ENCODE results near the gene PTPRN2.

PTPRN2 gene

GRCh38 chr7:157840914-157841772 is 746.5 kb downstream of the PTPRN2 start:
- peaks cover 0 to 4% of the 10 kb centered on the region in 2 donors for H3K9me3 ChIP-seq (ENCODE audit: control insufficient read depth in 2 of 2, low read length in 2 of 2)
- H3K4me3 ChIP-seq (ENCODE audit: low read length in 2 of 2) = no peak overlapping the region
- no peaks in the 10 kb centered on the region for H3K27me3 ChIP-seq (ENCODE audit: control insufficient read depth in 2 of 2, insufficient read depth in 2 of 2, low read length in 2 of 2)
- no peak overlapping the region for H3K9ac ChIP-seq (ENCODE audit: low read depth in 1 of 2, low read length in 2 of 2)
- no peak overlapping the region for H3K27ac ChIP-seq (ENCODE audit: low read depth in 2 of 2, low read length in 2 of 2)
- H3K36me3 ChIP-seq (ENCODE audit: control insufficient read depth in 2 of 2, insufficient read depth in 2 of 2, low read length in 2 of 2) = no peaks in the 10 kb centered on the region
- H3K4me1 ChIP-seq (ENCODE audit: control insufficient read depth in 2 of 2, insufficient read depth in 2 of 2, low read length in 2 of 2) = no peaks in the 10 kb centered on the region

- Histone ChIP-seq H3K36me3 (ENCODE audit: control insufficient read depth in 2 of 2, insufficient read depth in 2 of 2, low read length in 2 of 2) (no peaks in the 10 kb centered on the region), H3K9me3 (ENCODE audit: control insufficient read depth in 2 of 2, low read length in 2 of 2) (peaks cover 0 to 4% of the 10 kb centered on the region in 2 donors), H3K4me3 (ENCODE audit: low read length in 2 of 2) (no peak overlapping the region), H3K27ac (ENCODE audit: low read depth in 2 of 2, low read length in 2 of 2) (no peak overlapping the region), H3K27me3 (ENCODE audit: control insufficient read depth in 2 of 2, insufficient read depth in 2 of 2, low read length in 2 of 2) (no peaks in the 10 kb centered on the region), H3K4me1 (ENCODE audit: control insufficient read depth in 2 of 2, insufficient read depth in 2 of 2, low read length in 2 of 2) (no peaks in the 10 kb centered on the region), H3K9ac (ENCODE audit: low read depth in 1 of 2, low read length in 2 of 2) (no peak overlapping the region)
These were observed 747.3 kb downstream of the PTPRN2 start for GRCh38 chr7:157840174-157840913.

- H3K9ac ChIP-seq (ENCODE audit: low read depth in 1 of 2, low read length in 2 of 2) = no peak overlapping the region
- no peaks in the 10 kb centered on the region for H3K4me1 ChIP-seq (ENCODE audit: control insufficient read depth in 2 of 2, insufficient read depth in 2 of 2, low read length in 2 of 2)
- H3K27ac ChIP-seq (ENCODE audit: low read depth in 2 of 2, low read length in 2 of 2) = no peak overlapping the region
- H3K4me3 ChIP-seq (ENCODE audit: low read length in 2 of 2) = no peak overlapping the region
- peaks cover 0 to 4% of the 10 kb centered on the region in 2 donors for H3K9me3 ChIP-seq (ENCODE audit: control insufficient read depth in 2 of 2, low read length in 2 of 2)
- H3K27me3 ChIP-seq (ENCODE audit: control insufficient read depth in 2 of 2, insufficient read depth in 2 of 2, low read length in 2 of 2) = no peaks in the 10 kb centered on the region
- H3K36me3 ChIP-seq (ENCODE audit: control insufficient read depth in 2 of 2, insufficient read depth in 2 of 2, low read length in 2 of 2) = no peaks in the 10 kb centered on the region
These were observed 747.9 kb downstream of the PTPRN2 start for GRCh38 chr7:157839672-157840167.

- peaks cover 0 to 4% of the 10 kb centered on the region in 2 donors for H3K9me3 ChIP-seq (ENCODE audit: control insufficient read depth in 2 of 2, low read length in 2 of 2)
- no peak overlapping the region for H3K4me3 ChIP-seq (ENCODE audit: low read length in 2 of 2)
- no peak overlapping the region for H3K27ac ChIP-seq (ENCODE audit: low read depth in 2 of 2, low read length in 2 of 2)
- H3K4me1 ChIP-seq (ENCODE audit: control insufficient read depth in 2 of 2, insufficient read depth in 2 of 2, low read length in 2 of 2) = no peaks in the 10 kb centered on the region
- no peaks in the 10 kb centered on the region for H3K36me3 ChIP-seq (ENCODE audit: control insufficient read depth in 2 of 2, insufficient read depth in 2 of 2, low read length in 2 of 2)
- no peak overlapping the region for H3K9ac ChIP-seq (ENCODE audit: low read depth in 1 of 2, low read length in 2 of 2)
- H3K27me3 ChIP-seq (ENCODE audit: control insufficient read depth in 2 of 2, insufficient read depth in 2 of 2, low read length in 2 of 2) = no peaks in the 10 kb centered on the region
These were observed 748.4 kb downstream of the PTPRN2 start for GRCh38 chr7:157839226-157839625.

GRCh38 chr7:157837561-157837960 is 750.1 kb downstream of the PTPRN2 start:
- Histone ChIP-seq H3K9ac (ENCODE audit: low read depth in 1 of 2, low read length in 2 of 2) (no peak overlapping the region), H3K36me3 (ENCODE audit: control insufficient read depth in 2 of 2, insufficient read depth in 2 of 2, low read length in 2 of 2) (no peaks in the 10 kb centered on the region)

GRCh38 chr7:157837047-157837446 is 750.6 kb downstream of the PTPRN2 start:
- Histone ChIP-seq H3K27me3 (ENCODE audit: control insufficient read depth in 2 of 2, insufficient read depth in 2 of 2, low read length in 2 of 2) (no peaks in the 10 kb centered on the region), H3K27ac (ENCODE audit: low read depth in 2 of 2, low read length in 2 of 2) (no peak overlapping the region), H3K9me3 (ENCODE audit: control insufficient read depth in 2 of 2, low read length in 2 of 2) (peaks cover 0 to 4% of the 10 kb centered on the region in 2 donors), H3K36me3 (ENCODE audit: control insufficient read depth in 2 of 2, insufficient read depth in 2 of 2, low read length in 2 of 2) (no peaks in the 10 kb centered on the region), H3K4me1 (ENCODE audit: control insufficient read depth in 2 of 2, insufficient read depth in 2 of 2, low read length in 2 of 2) (no peaks in the 10 kb centered on the region), H3K9ac (ENCODE audit: low read depth in 1 of 2, low read length in 2 of 2) (no peak overlapping the region), H3K4me3 (ENCODE audit: low read length in 2 of 2) (no peak overlapping the region)

More at GRCh38 chr7:157837561-157837960, 750.1 kb downstream of the PTPRN2 start:
- Histone ChIP-seq H3K4me3 (ENCODE audit: low read length in 2 of 2) (no peak overlapping the region), H3K27ac (ENCODE audit: low read depth in 2 of 2, low read length in 2 of 2) (no peak overlapping the region), H3K4me1 (ENCODE audit: control insufficient read depth in 2 of 2, insufficient read depth in 2 of 2, low read length in 2 of 2) (no peaks in the 10 kb centered on the region), H3K27me3 (ENCODE audit: control insufficient read depth in 2 of 2, insufficient read depth in 2 of 2, low read length in 2 of 2) (no peaks in the 10 kb centered on the region), H3K9me3 (ENCODE audit: control insufficient read depth in 2 of 2, low read length in 2 of 2) (peaks cover 0 to 4% of the 10 kb centered on the region in 2 donors)

- no peaks in the 10 kb centered on the region for H3K36me3 ChIP-seq (ENCODE audit: control insufficient read depth in 2 of 2, insufficient read depth in 2 of 2, low read length in 2 of 2)
- H3K27me3 ChIP-seq (ENCODE audit: control insufficient read depth in 2 of 2, insufficient read depth in 2 of 2, low read length in 2 of 2) = no peaks in the 10 kb centered on the region
- no peak overlapping the region for H3K9ac ChIP-seq (ENCODE audit: low read depth in 1 of 2, low read length in 2 of 2)
- peaks cover 0 to under 1% of the 10 kb centered on the region in 2 donors for H3K9me3 ChIP-seq (ENCODE audit: control insufficient read depth in 2 of 2, low read length in 2 of 2)
- no peak overlapping the region for H3K27ac ChIP-seq (ENCODE audit: low read depth in 2 of 2, low read length in 2 of 2)
- no peaks in the 10 kb centered on the region for H3K4me1 ChIP-seq (ENCODE audit: control insufficient read depth in 2 of 2, insufficient read depth in 2 of 2, low read length in 2 of 2)
- no peak overlapping the region for H3K4me3 ChIP-seq (ENCODE audit: low read length in 2 of 2)
These were observed 753.0 kb downstream of the PTPRN2 start for GRCh38 chr7:157834501-157835163.

GRCh38 chr7:157832866-157833607 is 754.6 kb downstream of the PTPRN2 start:
- H3K4me3 ChIP-seq (ENCODE audit: low read length in 2 of 2) = no peak overlapping the region
- no peaks in the 10 kb centered on the region for H3K36me3 ChIP-seq (ENCODE audit: control insufficient read depth in 2 of 2, insufficient read depth in 2 of 2, low read length in 2 of 2)
- H3K9me3 ChIP-seq (ENCODE audit: control insufficient read depth in 2 of 2, low read length in 2 of 2) = no peaks in the 10 kb centered on the region
- no peak overlapping the region for H3K27ac ChIP-seq (ENCODE audit: low read depth in 2 of 2, low read length in 2 of 2)
- H3K9ac ChIP-seq (ENCODE audit: low read depth in 1 of 2, low read length in 2 of 2) = no peak overlapping the region
- H3K27me3 ChIP-seq (ENCODE audit: control insufficient read depth in 2 of 2, insufficient read depth in 2 of 2, low read length in 2 of 2) = no peaks in the 10 kb centered on the region
- no peaks in the 10 kb centered on the region for H3K4me1 ChIP-seq (ENCODE audit: control insufficient read depth in 2 of 2, insufficient read depth in 2 of 2, low read length in 2 of 2)

GRCh38 chr7:157832421-157832820 is 755.2 kb downstream of the PTPRN2 start:
- no peak overlapping the region for H3K9ac ChIP-seq (ENCODE audit: low read depth in 1 of 2, low read length in 2 of 2)
- H3K27me3 ChIP-seq (ENCODE audit: control insufficient read depth in 2 of 2, insufficient read depth in 2 of 2, low read length in 2 of 2) = no peaks in the 10 kb centered on the region
- no peaks in the 10 kb centered on the region for H3K9me3 ChIP-seq (ENCODE audit: control insufficient read depth in 2 of 2, low read length in 2 of 2)
- H3K4me3 ChIP-seq (ENCODE audit: low read length in 2 of 2) = no peak overlapping the region
- H3K27ac ChIP-seq (ENCODE audit: low read depth in 2 of 2, low read length in 2 of 2) = no peak overlapping the region
- H3K4me1 ChIP-seq (ENCODE audit: control insufficient read depth in 2 of 2, insufficient read depth in 2 of 2, low read length in 2 of 2) = no peaks in the 10 kb centered on the region
- no peaks in the 10 kb centered on the region for H3K36me3 ChIP-seq (ENCODE audit: control insufficient read depth in 2 of 2, insufficient read depth in 2 of 2, low read length in 2 of 2)
